ENCODE measurements around the gene RFTN1. TPM values are rescaled to one million over a fixed set of nuclear protein-coding genes. Genes with fewer than 3 reads are reported as not detected.

The RFTN1 gene
- total and polyA plus RNA-seq, 4 donors = 33.8 to 82.5 (median 53.4) TPM

DNA sequence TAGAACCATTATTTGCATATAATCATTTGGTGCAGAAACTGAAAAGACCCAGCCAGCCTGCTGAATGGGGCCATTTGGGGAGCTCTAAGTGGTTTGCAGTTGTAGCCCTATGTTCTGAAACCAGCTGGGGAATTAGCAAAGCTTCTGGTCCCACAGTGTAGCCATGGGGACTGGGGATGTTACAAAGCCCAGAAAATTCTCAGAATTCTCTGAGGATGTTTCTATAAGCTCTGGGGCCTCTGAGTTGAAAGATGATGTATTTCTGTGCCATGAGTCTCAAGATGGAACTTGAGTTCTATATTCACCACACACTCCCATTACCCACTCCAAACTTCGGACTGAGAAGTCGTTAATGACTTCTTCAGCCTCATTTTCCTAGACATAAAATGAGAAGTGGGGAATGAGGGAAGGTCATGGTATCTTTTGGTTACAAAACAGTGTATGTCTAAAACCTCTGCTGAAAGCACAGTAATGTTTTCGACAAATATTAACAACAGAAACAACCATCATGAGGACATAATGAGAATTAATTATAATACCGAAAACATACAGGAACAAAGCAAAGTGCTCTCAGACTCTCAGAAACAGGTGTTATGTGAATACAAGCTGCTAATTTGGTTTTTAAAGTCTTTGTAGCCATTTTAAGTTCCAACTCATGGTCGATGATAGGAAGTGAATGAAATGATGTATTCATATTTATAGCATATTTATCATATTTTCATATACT, 89.4 kb downstream of the RFTN1 start:
- Histone ChIP-seq H3K9ac (ENCODE audit: insufficient read depth in 1 of 2, low read length in 2 of 2) (no peak overlapping the region), H3K4me3 (no peak overlapping the region), H3K9me3 (ENCODE audit: control insufficient read depth in 4 of 4, insufficient read depth in 3 of 4, low read length in 3 of 4) (no peaks in the 10 kb centered on the region), H3K4me1 (ENCODE audit: control insufficient read depth in 5 of 5, insufficient read depth in 5 of 5, low read length in 5 of 5) (peaks cover 5 to 16% (median 13%) of the 10 kb centered on the region in 5 donors), H3K27me3 (ENCODE audit: control insufficient read depth in 3 of 3, insufficient read depth in 3 of 3, low read length in 2 of 3) (no peaks in the 10 kb centered on the region), H3K27ac (ENCODE audit: low read depth in 1 of 2, low read length in 1 of 2) (no peak overlapping the region), H3K36me3 (ENCODE audit: control insufficient read depth in 4 of 4, insufficient read depth in 4 of 4, low read length in 4 of 4) (peaks cover 0 to 3% (median 0%) of the 10 kb centered on the region in 4 donors)
- ATAC-seq (ENCODE audit: insufficient read depth, low FRiP score) = no peak
- DNase-seq = no peak
- 87 to 94% methylated on average over 5 of the region's 5 CpGs for WGBS, 2 donors
- TF ChIP-seq, protein P1, sequence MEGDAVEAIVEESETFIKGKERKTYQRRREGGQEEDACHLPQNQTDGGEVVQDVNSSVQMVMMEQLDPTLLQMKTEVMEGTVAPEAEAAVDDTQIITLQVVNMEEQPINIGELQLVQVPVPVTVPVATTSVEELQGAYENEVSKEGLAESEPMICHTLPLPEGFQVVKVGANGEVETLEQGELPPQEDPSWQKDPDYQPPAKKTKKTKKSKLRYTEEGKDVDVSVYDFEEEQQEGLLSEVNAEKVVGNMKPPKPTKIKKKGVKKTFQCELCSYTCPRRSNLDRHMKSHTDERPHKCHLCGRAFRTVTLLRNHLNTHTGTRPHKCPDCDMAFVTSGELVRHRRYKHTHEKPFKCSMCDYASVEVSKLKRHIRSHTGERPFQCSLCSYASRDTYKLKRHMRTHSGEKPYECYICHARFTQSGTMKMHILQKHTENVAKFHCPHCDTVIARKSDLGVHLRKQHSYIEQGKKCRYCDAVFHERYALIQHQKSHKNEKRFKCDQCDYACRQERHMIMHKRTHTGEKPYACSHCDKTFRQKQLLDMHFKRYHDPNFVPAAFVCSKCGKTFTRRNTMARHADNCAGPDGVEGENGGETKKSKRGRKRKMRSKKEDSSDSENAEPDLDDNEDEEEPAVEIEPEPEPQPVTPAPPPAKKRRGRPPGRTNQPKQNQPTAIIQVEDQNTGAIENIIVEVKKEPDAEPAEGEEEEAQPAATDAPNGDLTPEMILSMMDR (IDR thresholded peaks at IDR 0.05; ENCODE audit: control extremely low read depth, extremely low read depth) = no peak

GRCh38 chr3:16423298-16423697, 90.2 kb downstream of the RFTN1 start:
- TF ChIP-seq, protein P1 (IDR thresholded peaks at IDR 0.05; ENCODE audit: control extremely low read depth, extremely low read depth) = no peak
- Histone ChIP-seq H3K36me3 (ENCODE audit: control insufficient read depth in 4 of 4, insufficient read depth in 4 of 4, low read length in 4 of 4) (peaks cover 0 to 1% (median 0%) of the 10 kb centered on the region in 4 donors), H3K4me1 (ENCODE audit: control insufficient read depth in 5 of 5, insufficient read depth in 5 of 5, low read length in 5 of 5) (peaks cover 10 to 21% (median 17%) of the 10 kb centered on the region in 5 donors), H3K27ac (ENCODE audit: low read depth in 1 of 2, low read length in 1 of 2) (no peak overlapping the region), H3K4me3 (no peak overlapping the region), H3K27me3 (ENCODE audit: control insufficient read depth in 3 of 3, insufficient read depth in 3 of 3, low read length in 2 of 3) (no peaks in the 10 kb centered on the region), H3K9me3 (ENCODE audit: control insufficient read depth in 4 of 4, insufficient read depth in 3 of 4, low read length in 3 of 4) (no peaks in the 10 kb centered on the region), H3K9ac (ENCODE audit: insufficient read depth in 1 of 2, low read length in 2 of 2) (no peak overlapping the region)
- WGBS, 2 donors = 59 to 82% methylated on average over 2 of the region's 2 CpGs
- ATAC-seq (ENCODE audit: insufficient read depth, low FRiP score) (no peak), DNase-seq (peak in 2 of 3 donors; percentile 41 to 77)

GRCh38 chr3:16419640-16420241, 93.8 kb downstream of the RFTN1 start:
- Histone ChIP-seq H3K9me3 (ENCODE audit: control insufficient read depth in 4 of 4, insufficient read depth in 3 of 4, low read length in 3 of 4) (no peaks in the 10 kb centered on the region), H3K4me1 (ENCODE audit: control insufficient read depth in 5 of 5, insufficient read depth in 5 of 5, low read length in 5 of 5) (peaks cover 7 to 41% (median 18%) of the 10 kb centered on the region in 5 donors), H3K27me3 (ENCODE audit: control insufficient read depth in 3 of 3, insufficient read depth in 3 of 3, low read length in 2 of 3) (no peaks in the 10 kb centered on the region), H3K9ac (ENCODE audit: insufficient read depth in 1 of 2, low read length in 2 of 2) (no peak overlapping the region), H3K27ac (ENCODE audit: low read depth in 1 of 2, low read length in 1 of 2) (peak overlapping the region; percentile 3 to 36), H3K36me3 (ENCODE audit: control insufficient read depth in 4 of 4, insufficient read depth in 4 of 4, low read length in 4 of 4) (no peaks in the 10 kb centered on the region), H3K4me3 (no peak overlapping the region)
- ATAC-seq (ENCODE audit: insufficient read depth, low FRiP score) = no peak
- no peak for DNase-seq
- whole genome bisulfite sequencing, 2 donors = 56 to 60% methylated on average over 5 of the region's 5 CpGs
- TF ChIP-seq, protein P1 (IDR thresholded peaks at IDR 0.05; ENCODE audit: control extremely low read depth, extremely low read depth) = no peak
